OCI-LY7 (cell line): Measurements from ENCODE around the gene AHNAK2.

Experiments
- CTCF ChIP-seq: fragments of 200-600 bp; sonication (generic); conservative IDR thresholded peaks from 2 replicates; pipeline ENCODE4 v1.5.1; 2014; ENCODE audit warnings: mild to moderate bottlenecking, antibody characterized with exemption, low read length, moderate library complexity, mixed read lengths
- EZH2phosphoT487 ChIP-seq: fragments of 200-600 bp; sonication (generic); IDR thresholded peaks from 2 replicates; pipeline ENCODE4 v1.6.1; 2018; ENCODE audit warnings: low read depth, borderline replicate concordance, mild to moderate bottlenecking, mixed run types, antibody characterized with exemption, low read length, moderate library complexity, mixed read lengths

- no peak for TF ChIP-seq CTCF
- TF ChIP-seq EZH2phosphoT487: no peak
Measured at GRCh38 chr14:105015905-105016304, 37.7 kb upstream of the AHNAK2 start.
